OCI-LY1 (cell line): ENCODE measurements around the gene NID1.

Experiments used
- H2AFZ ChIP-seq: fragments of 200-600 bp; sonication (generic), shearing (Covaris generic); 2 replicates; pipeline ENCODE4 v1.6.0; 2014; ENCODE audit warnings: antibody characterized with exemption, mild to moderate bottlenecking, low read length
- H3F3A ChIP-seq: fragments of 200-600 bp; sonication (generic), shearing (Covaris generic); 2 replicates; pipeline ENCODE4 v1.6.0; 2014; ENCODE audit warnings: mild to moderate bottlenecking, antibody characterized with exemption, low read length, moderate library complexity; ENCODE audit not compliant: insufficient read depth
- H3K27ac ChIP-seq: fragments of 200-600 bp; sonication (generic); 2 replicates; pipeline ENCODE4 v1.5.1; 2014; ENCODE audit warnings: low read length, mixed run types, mild to moderate bottlenecking, low read depth; ENCODE audit not compliant: poor library complexity, severe bottlenecking
- H3K27me3 ChIP-seq: fragments of 200-600 bp; sonication (generic); 2 replicates; pipeline ENCODE4 v1.6.0; 2014; ENCODE audit warnings: antibody characterized with exemption, mild to moderate bottlenecking, low read length, moderate library complexity; ENCODE audit not compliant: insufficient read depth
- H3K36me3 ChIP-seq: fragments of 200-600 bp; sonication (generic); 2 replicates; pipeline ENCODE4 v1.6.1; 2014; ENCODE audit warnings: mild to moderate bottlenecking, antibody characterized with exemption, low read length, moderate library complexity, mixed read lengths; ENCODE audit not compliant: insufficient read depth
- H3K4me1 ChIP-seq: fragments of 200-600 bp; sonication (generic); 2 replicates; pipeline ENCODE4 v1.5.1; 2014; ENCODE audit warnings: mild to moderate bottlenecking, low read length, moderate library complexity; ENCODE audit not compliant: insufficient read depth, severe bottlenecking
- H3K4me2 ChIP-seq: fragments of 200-600 bp; sonication (generic), shearing (Covaris generic); 2 replicates; pipeline ENCODE4 v1.6.1; 2014; ENCODE audit warnings: low read length
- H3K4me3 ChIP-seq: fragments of 200-600 bp; sonication (generic); 2 replicates; pipeline ENCODE4 v1.5.1; 2014; ENCODE audit warnings: low read length, low read depth, mild to moderate bottlenecking, mixed read lengths; ENCODE audit not compliant: poor library complexity, severe bottlenecking
- H3K79me2 ChIP-seq: fragments of 200-600 bp; shearing (Covaris generic); 2 replicates; pipeline ENCODE4 v1.6.1; 2016; ENCODE audit warnings: mixed run types, low read length, mixed read lengths; ENCODE audit not compliant: insufficient read depth
- H3K9ac ChIP-seq: fragments of 200-600 bp; sonication (generic), shearing (Covaris generic); 2 replicates; pipeline ENCODE4 v1.6.1; 2014; ENCODE audit warnings: mild to moderate bottlenecking, low read length, mixed read lengths
- H3K9me2 ChIP-seq: fragments of 200-600 bp; sonication (generic), shearing (Covaris generic); 2 replicates; pipeline ENCODE4 v1.6.1; 2014; ENCODE audit warnings: low read depth, mild to moderate bottlenecking, low read length, mixed read lengths
- H3K9me3 ChIP-seq: fragments of 200-600 bp; shearing (Covaris generic); 2 replicates; pipeline ENCODE4 v1.6.1; 2014; ENCODE audit warnings: low read length, mixed read lengths
- H4K20me1 ChIP-seq: fragments of 200-600 bp; sonication (generic), shearing (Covaris generic); 2 replicates; pipeline ENCODE4 v1.6.0; 2016; ENCODE audit warnings: mild to moderate bottlenecking, low read length; ENCODE audit not compliant: insufficient read depth
- CTCF ChIP-seq: fragments of 200-600 bp; sonication (generic), shearing (Covaris generic); IDR thresholded peaks from 2 replicates; pipeline ENCODE4 v1.5.1; 2017; ENCODE audit warnings: mild to moderate bottlenecking, antibody characterized with exemption, low read length, moderate library complexity, mixed read lengths
- EZH2 ChIP-seq: fragments of 200-600 bp; sonication (generic), shearing (Covaris generic); IDR thresholded peaks from 2 replicates; pipeline ENCODE4 v1.8.0; 2017; ENCODE audit warnings: borderline replicate concordance, mixed run types, mild to moderate bottlenecking, antibody characterized with exemption, low read length, moderate library complexity, mixed read lengths

The NID1 gene

GRCh38 chr1:236024641-236025040 lies 40.2 kb downstream of the NID1 start:
- no peak overlapping the region for H3K4me2 ChIP-seq
- no peaks in the 10 kb centered on the region for H3K9me2 ChIP-seq
- no peaks in the 10 kb centered on the region for H3K4me1 ChIP-seq
- H3K36me3 ChIP-seq = no peaks in the 10 kb centered on the region
- H3K9me3 ChIP-seq = no peaks in the 10 kb centered on the region
- TF ChIP-seq CTCF (no peak), EZH2 (no peak)
- no peak overlapping the region for H3K9ac ChIP-seq
- H2AFZ ChIP-seq = no peak overlapping the region
- no peak overlapping the region for H3K27ac ChIP-seq
- H3K27me3 ChIP-seq = no peaks in the 10 kb centered on the region
- H3K79me2 ChIP-seq = no peaks in the 10 kb centered on the region
- H4K20me1 ChIP-seq = no peaks in the 10 kb centered on the region
- no peaks in the 10 kb centered on the region for H3F3A ChIP-seq
- H3K4me3 ChIP-seq = no peak overlapping the region

- Histone ChIP-seq H3K27ac (no peak overlapping the region), H3K79me2 (no peaks in the 10 kb centered on the region), H3K36me3 (no peaks in the 10 kb centered on the region), H3K27me3 (no peaks in the 10 kb centered on the region), H3K9me2 (no peaks in the 10 kb centered on the region), H3K4me2 (no peak overlapping the region), H3K4me1 (no peaks in the 10 kb centered on the region), H3K9me3 (no peaks in the 10 kb centered on the region), H2AFZ (no peak overlapping the region), H4K20me1 (no peaks in the 10 kb centered on the region), H3F3A (no peaks in the 10 kb centered on the region), H3K9ac (no peak overlapping the region), H3K4me3 (no peak overlapping the region)
- TF ChIP-seq EZH2 (no peak), CTCF (no peak)
Observed at GRCh38 chr1:236023926-236024565, 40.8 kb downstream of the NID1 start.

- no peaks in the 10 kb centered on the region for H3F3A ChIP-seq
- no peaks in the 10 kb centered on the region for H3K9me3 ChIP-seq
- no peak overlapping the region for H2AFZ ChIP-seq
- no peak overlapping the region for H3K4me2 ChIP-seq
- no peaks in the 10 kb centered on the region for H3K79me2 ChIP-seq
- no peak for TF ChIP-seq CTCF
- H3K9me2 ChIP-seq = no peaks in the 10 kb centered on the region
- no peak overlapping the region for H3K4me3 ChIP-seq
- H3K4me1 ChIP-seq = no peaks in the 10 kb centered on the region
- no peak overlapping the region for H3K9ac ChIP-seq
- H3K27ac ChIP-seq = no peak overlapping the region
- no peaks in the 10 kb centered on the region for H3K36me3 ChIP-seq
- no peaks in the 10 kb centered on the region for H4K20me1 ChIP-seq
- H3K27me3 ChIP-seq = no peaks in the 10 kb centered on the region
Observed at GRCh38 chr1:236021424-236022135, 43.3 kb downstream of the NID1 start.
